Nephron progenitor cell (in vitro differentiated cells): ENCODE data around the gene B4GALT6.
A peak's percentile ranks its signal among the peaks of the same experiment; 100 is the strongest.

Source experiments
- DNase-seq: peaks from one replicate; pipeline ENCODE4 v3.0.0; 2021
- H3K27ac Mint-ChIP-seq: 2 replicates; pipeline ENCODE4 v1.8.0; 2021; ENCODE audit warnings: mild to moderate bottlenecking, moderate library complexity, mixed read lengths
- H3K27me3 Mint-ChIP-seq: 2 replicates; pipeline ENCODE4 v1.8.0; 2021; ENCODE audit warnings: mild to moderate bottlenecking, low read depth, mixed read lengths; ENCODE audit not compliant: poor library complexity
- H3K36me3 Mint-ChIP-seq: 2 replicates; pipeline ENCODE4 v1.8.0; 2021; ENCODE audit warnings: low read depth, mixed read lengths
- H3K4me1 Mint-ChIP-seq: 2 replicates; pipeline ENCODE4 v1.8.0; 2021; ENCODE audit warnings: mixed read lengths
- H3K4me3 Mint-ChIP-seq: 2 replicates; pipeline ENCODE4 v1.8.0; 2021; ENCODE audit warnings: mild to moderate bottlenecking, moderate library complexity, mixed read lengths
- H3K9me3 Mint-ChIP-seq: 2 replicates; pipeline ENCODE4 v1.8.0; 2021; ENCODE audit warnings: mild to moderate bottlenecking, moderate library complexity, mixed read lengths
- CTCF ChIP-seq: fragments of 200-600 bp; sonication (generic); IDR thresholded peaks from 2 replicates; pipeline ENCODE4 v1.5.0; 2021; ENCODE audit warnings: antibody characterized with exemption

The B4GALT6 gene

GRCh38 chr18:31672628-31673135, 11.7 kb downstream of the B4GALT6 start:
- Mint-ChIP-seq H3K9me3 (peaks cover 6% of the 10 kb centered on the region), H3K4me1 (no peaks in the 10 kb centered on the region), H3K4me3 (no peak overlapping the region), H3K27ac (no peak overlapping the region), H3K36me3 (peaks cover 12% of the 10 kb centered on the region), H3K27me3 (no peaks in the 10 kb centered on the region)
- no peak for DNase-seq
- no peak for TF ChIP-seq CTCF

DNA sequence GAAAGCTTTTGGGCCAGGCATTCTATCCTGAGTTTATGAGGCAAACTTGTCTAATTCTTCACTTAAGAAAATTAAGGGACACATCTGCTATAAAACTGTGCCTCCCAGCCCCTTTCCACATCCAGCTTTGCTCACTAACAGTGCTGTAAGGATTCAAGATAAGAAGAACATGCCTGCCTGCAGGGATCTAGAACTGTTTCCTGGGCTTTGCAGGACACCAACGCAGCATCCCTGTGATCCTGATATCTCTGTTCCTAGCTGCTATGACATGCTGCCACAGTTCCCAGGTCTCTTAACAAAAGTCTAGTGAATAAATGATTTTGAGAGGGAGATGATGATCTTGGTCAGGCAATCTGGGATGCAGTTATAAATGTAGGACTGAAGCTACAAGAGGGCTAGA, 12.4 kb downstream of the B4GALT6 start:
- Mint-ChIP-seq H3K27ac (no peak overlapping the region), H3K36me3 (peaks cover 15% of the 10 kb centered on the region), H3K4me1 (no peaks in the 10 kb centered on the region), H3K4me3 (no peak overlapping the region), H3K27me3 (no peaks in the 10 kb centered on the region), H3K9me3 (peaks cover 6% of the 10 kb centered on the region)
- TF ChIP-seq CTCF = no peak
- DNase-seq = no peak

DNA sequence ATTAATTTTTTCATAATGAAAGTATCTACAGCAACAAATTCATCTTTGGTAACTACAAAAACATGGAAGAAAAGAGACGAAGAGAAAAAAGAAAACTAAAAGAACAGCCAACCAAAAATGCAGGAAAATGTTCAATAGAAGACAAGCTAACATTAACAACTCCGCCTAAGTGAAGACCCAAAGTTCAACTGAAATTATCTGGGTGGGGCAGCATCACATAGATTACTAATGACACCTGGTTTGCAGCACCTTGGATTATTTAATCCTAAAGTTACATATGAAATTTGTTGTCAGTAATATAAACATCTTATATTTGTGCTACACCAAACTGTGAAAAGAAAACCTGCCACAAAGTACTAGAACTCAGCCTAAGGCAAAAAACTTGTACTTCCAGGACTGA, 14.8 kb downstream of the B4GALT6 start:
- TF ChIP-seq CTCF = no peak
- no peaks in the 10 kb centered on the region for H3K4me1 Mint-ChIP-seq
- no peak overlapping the region for H3K4me3 Mint-ChIP-seq
- H3K27ac Mint-ChIP-seq = no peak overlapping the region
- DNase-seq = no peak
- H3K36me3 Mint-ChIP-seq = peaks cover 27% of the 10 kb centered on the region
- no peaks in the 10 kb centered on the region for H3K27me3 Mint-ChIP-seq
- peaks cover 6% of the 10 kb centered on the region for H3K9me3 Mint-ChIP-seq

DNA sequence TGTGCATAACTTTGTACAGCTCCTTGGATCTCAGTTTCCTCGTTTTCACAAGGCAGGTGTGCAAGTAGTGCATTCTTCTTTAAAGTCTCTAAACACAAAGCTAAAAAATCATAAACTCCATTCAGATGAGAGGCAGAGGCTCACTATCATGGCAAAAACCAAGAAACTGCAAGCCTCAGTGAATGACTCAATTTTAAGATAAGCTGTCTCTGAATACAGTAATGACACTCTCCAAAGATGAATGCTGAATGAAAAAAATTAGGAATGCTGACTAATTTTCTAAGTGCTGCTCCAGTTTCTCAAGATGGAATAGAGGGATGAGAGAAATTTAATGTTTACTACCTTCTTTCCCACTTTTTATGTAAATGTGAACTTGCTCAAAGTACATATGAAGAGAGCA, 17.2 kb downstream of the B4GALT6 start:
- no peak for TF ChIP-seq CTCF
- Mint-ChIP-seq H3K9me3 (peaks cover 7% of the 10 kb centered on the region), H3K27me3 (no peaks in the 10 kb centered on the region), H3K27ac (peak overlapping the region; percentile 24), H3K36me3 (peaks cover 46% of the 10 kb centered on the region), H3K4me3 (no peak overlapping the region), H3K4me1 (no peaks in the 10 kb centered on the region)
- DNase-seq = no peak

- H3K27me3 Mint-ChIP-seq = no peaks in the 10 kb centered on the region
- no peak for TF ChIP-seq CTCF
- no peaks in the 10 kb centered on the region for H3K4me1 Mint-ChIP-seq
- peaks cover 57% of the 10 kb centered on the region for H3K36me3 Mint-ChIP-seq
- DNase-seq = no peak
- H3K4me3 Mint-ChIP-seq = no peak overlapping the region
- peaks cover 19% of the 10 kb centered on the region for H3K9me3 Mint-ChIP-seq
- no peak overlapping the region for H3K27ac Mint-ChIP-seq
Observed at GRCh38 chr18:31666055-31666454, 18.3 kb downstream of the B4GALT6 start.

- DNase-seq = no peak
- peaks cover 31% of the 10 kb centered on the region for H3K9me3 Mint-ChIP-seq
- H3K36me3 Mint-ChIP-seq = peaks cover 72% of the 10 kb centered on the region
Observed at GRCh38 chr18:31664101-31664500, 20.3 kb downstream of the B4GALT6 start.

More at GRCh38 chr18:31664101-31664500, 20.3 kb downstream of the B4GALT6 start:
- Mint-ChIP-seq H3K4me1 (peaks cover 3% of the 10 kb centered on the region), H3K27ac (no peak overlapping the region), H3K27me3 (no peaks in the 10 kb centered on the region), H3K4me3 (no peak overlapping the region)
- no peak for TF ChIP-seq CTCF
